GM12875 (cell line): Measurements from ENCODE around the gene ZNF638.

Source experiments
- H3K4me3 ChIP-seq: one replicate; pipeline ENCODE4 v1.5.1; 2011; ENCODE audit warnings: low read depth, low read length, control low read depth
- CTCF ChIP-seq: IDR thresholded peaks from 2 replicates; pipeline ENCODE4 v1.5.1; 2011; ENCODE audit warnings: low read depth, mild to moderate bottlenecking, control low read depth, inconsistent platforms, low read length, moderate library complexity, borderline replicate concordance; ENCODE audit not compliant: insufficient read depth

Gene ZNF638

GRCh38 chr2:71469403-71470398 lies 138.1 kb downstream of the ZNF638 start:
- TF ChIP-seq CTCF: no peak
- H3K4me3 ChIP-seq: no peak overlapping the region

- no peak overlapping the region for H3K4me3 ChIP-seq
- no peak for TF ChIP-seq CTCF
Measured at GRCh38 chr2:71471276-71471675, 139.7 kb downstream of the ZNF638 start.

GRCh38 chr2:71472019-71472418 lies 140.4 kb downstream of the ZNF638 start:
- TF ChIP-seq CTCF: no peak
- H3K4me3 ChIP-seq: no peak overlapping the region

- TF ChIP-seq CTCF: no peak
- no peak overlapping the region for H3K4me3 ChIP-seq
Measured at GRCh38 chr2:71473346-71474031, 141.9 kb downstream of the ZNF638 start.

- TF ChIP-seq CTCF: no peak
- H3K4me3 ChIP-seq: no peak overlapping the region
Measured at GRCh38 chr2:71474116-71474743, 142.6 kb downstream of the ZNF638 start.

GRCh38 chr2:71474744-71475397 lies 143.3 kb downstream of the ZNF638 start:
- no peak overlapping the region for H3K4me3 ChIP-seq
- TF ChIP-seq CTCF: no peak
